Stimulated activated CD8-positive, alpha-beta memory T cell treated with anti-CD3 and anti-CD28 coated beads, Interleukin-7, amount 100 ng/mL, for 48 hours (primary cell): ENCODE measurements around the gene PDE4D.

Source experiments
- DNase-seq, 2 donors: peaks; one replicate each; pipeline ENCODE4 v3.0.0-alpha.2; 2020; ENCODE audit warnings: low read depth in 1 of 2; ENCODE audit errors: extremely low read depth in 1 of 2

The PDE4D gene

GRCh38 chr5:59346982-59347381, 546.5 kb downstream of the PDE4D start:
- DNase-seq, result no peak

DNA sequence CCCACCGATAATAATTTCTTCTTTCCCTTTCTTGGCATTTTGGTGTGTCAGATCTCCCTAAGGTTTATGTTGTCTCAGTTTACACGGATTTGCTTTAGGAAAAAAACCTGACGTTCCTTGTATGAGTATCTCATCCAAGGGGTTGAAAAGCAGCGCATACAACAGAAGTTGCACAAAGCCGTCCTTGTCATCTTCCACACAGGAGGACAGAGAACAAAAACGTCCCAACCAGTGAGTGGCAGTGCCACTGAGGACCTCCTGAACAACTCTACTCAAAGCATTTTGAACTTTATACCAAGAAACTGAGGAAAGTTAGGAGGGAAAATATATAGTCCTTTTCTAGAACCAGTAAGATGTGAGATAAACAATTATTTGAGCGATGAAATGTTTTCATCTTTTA, 547.0 kb downstream of the PDE4D start:
- no peak for DNase-seq

- no peak for DNase-seq
Observed at GRCh38 chr5:59342181-59342580, 551.3 kb downstream of the PDE4D start.

GRCh38 chr5:59341760-59342159, 551.8 kb downstream of the PDE4D start:
- DNase-seq, result no peak

GRCh38 chr5:59341155-59341554, 552.4 kb downstream of the PDE4D start:
- no peak for DNase-seq

GRCh38 chr5:59340637-59341036, 552.9 kb downstream of the PDE4D start:
- no peak for DNase-seq

GRCh38 chr5:59337240-59337639, 556.3 kb downstream of the PDE4D start:
- no peak for DNase-seq

DNA sequence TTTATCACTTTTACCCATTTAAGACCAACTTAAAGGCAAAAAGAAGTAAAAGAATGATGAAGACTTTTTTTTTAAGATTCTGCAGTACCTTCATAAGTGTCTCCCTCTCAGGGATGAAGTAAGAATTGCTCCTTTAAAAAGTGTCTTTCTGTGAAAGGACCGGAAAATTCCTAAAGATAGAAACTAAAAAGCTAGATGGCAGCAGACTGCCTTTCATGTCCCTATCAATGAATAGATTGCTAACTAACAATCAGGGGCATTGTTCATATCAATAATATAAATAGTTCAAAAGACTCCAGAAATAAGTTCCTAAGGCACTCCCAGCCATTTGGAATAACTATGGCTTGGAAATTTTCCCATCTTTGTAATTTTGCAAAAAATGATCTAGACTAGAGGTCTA, 558.0 kb downstream of the PDE4D start:
- no peak for DNase-seq

DNA sequence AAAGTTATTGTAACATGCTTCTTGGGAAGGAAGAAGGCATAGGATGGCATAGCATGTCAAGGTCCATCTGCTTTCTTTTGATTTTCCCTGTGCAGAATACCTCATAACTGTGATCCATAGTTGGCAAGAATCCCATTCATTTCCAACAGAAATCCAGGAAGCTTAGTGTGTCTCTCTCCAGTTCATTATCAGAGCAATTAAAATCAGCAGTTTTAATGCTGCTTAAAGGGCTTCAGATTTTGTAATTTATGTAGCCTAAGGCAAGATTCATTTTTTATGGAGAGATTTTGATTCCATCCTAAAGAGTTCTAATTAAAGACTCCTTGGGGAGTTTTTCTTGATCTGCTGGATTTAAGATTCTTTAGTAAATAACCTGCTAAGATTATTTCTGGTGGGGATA, 560.1 kb downstream of the PDE4D start:
- no peak for DNase-seq

DNA sequence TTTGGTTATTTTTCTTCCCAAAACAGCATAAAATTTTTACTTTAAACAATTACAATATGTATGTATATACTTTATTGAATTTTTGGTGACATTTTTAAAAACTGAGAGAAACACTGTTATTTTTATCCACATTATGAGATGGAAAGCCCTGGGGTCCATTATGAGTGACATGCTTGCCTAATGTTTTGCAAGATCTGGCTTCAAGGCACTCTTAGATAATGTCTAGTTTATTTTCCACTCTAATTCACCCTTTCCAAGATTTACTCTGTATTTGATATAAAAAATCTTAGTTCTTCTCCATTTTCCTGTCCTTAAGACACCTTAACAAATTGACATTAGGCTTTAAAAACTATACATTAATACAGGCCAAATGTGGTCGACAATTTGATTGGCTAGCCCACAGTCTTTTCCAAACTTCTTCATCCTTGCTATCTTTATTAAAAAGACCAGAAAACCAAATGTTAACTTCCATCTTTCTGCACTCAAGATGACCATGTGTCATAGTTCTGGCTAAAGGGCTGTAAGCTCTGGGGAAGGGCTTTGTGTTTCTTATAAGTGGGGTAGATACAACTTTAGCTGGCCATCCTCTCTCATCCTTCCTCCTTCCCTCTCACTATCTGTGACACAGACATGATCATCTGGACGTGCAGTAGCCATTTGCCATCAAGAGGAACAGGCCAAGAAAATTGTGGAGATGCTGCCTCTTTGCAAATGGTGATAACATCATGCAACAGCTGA, 561.1 kb downstream of the PDE4D start:
- DNase-seq, result no peak

GRCh38 chr5:59330680-59331079, 562.8 kb downstream of the PDE4D start:
- DNase-seq, result no peak

GRCh38 chr5:59328709-59329296, 564.7 kb downstream of the PDE4D start:
- DNase-seq, result no peak

DNA sequence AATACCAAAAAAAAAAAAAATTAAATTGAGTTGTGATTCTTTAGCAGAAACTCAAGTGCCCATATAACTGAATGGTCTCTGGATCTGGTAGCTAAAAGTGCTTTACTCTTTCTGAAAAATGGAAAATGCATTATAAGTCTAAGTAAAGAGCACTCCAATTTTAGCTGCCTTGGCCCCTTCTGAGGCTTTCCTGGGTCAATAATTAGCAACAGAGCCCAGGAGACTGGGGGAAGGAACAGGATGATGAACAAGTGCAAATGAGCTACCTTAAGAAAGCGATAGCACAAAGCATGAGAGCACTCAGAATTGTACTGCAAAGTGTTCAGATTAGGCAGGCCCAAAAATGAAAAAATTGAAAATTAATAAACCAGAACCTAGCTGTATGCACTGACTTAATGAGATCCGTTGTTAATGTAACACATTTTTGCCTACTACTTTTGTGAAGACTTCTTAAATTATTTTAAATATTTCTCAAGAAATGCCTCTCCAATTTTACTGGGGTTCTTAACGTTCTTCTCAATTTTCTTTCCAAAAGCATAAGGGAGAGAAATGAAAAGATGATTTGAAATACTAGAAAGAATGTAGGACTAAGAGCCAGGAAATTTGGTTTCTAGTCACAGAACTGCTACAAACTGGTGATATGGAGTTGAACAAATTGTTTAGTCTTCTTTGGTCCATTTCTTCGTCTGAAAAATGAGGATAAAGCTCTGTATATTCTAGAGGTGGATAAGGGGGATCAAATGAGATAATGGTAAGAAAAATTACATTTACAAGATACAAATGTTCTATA, 566.1 kb downstream of the PDE4D start:
- DNase-seq, result no peak

GRCh38 chr5:59326596-59326995, 566.9 kb downstream of the PDE4D start:
- no peak for DNase-seq

- DNase-seq, result no peak
Observed at GRCh38 chr5:59325070-59325469, 568.5 kb downstream of the PDE4D start.

GRCh38 chr5:59322894-59323293, 570.6 kb downstream of the PDE4D start:
- DNase-seq, result no peak

- DNase-seq, result no peak
Observed at GRCh38 chr5:59322058-59322457, 571.5 kb downstream of the PDE4D start.

DNA sequence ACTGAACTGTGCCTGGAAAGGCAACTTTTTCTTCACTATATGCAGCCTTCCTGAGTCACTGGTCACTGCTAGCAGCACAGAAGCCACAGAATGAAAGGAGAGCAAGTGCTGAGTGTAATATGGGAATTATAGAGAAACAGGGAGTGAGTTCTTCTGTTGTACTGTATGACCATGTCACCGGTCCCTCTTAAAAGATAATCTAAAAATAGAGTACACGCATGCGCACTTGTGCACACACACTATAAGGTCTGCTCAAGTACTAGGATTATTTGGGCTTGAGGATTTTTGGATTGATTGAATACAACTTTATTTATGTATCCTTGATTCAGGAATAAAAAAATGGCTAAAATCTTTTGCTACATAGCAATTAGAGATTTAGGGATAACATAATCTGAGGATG, 571.9 kb downstream of the PDE4D start:
- DNase-seq, result no peak

GRCh38 chr5:59320420-59320819, 573.1 kb downstream of the PDE4D start:
- no peak for DNase-seq

GRCh38 chr5:59319250-59319649, 574.3 kb downstream of the PDE4D start:
- no peak for DNase-seq

GRCh38 chr5:59317774-59318205, 575.7 kb downstream of the PDE4D start:
- no peak for DNase-seq
